ENCODE measurements around the gene RAB43.

DNA sequence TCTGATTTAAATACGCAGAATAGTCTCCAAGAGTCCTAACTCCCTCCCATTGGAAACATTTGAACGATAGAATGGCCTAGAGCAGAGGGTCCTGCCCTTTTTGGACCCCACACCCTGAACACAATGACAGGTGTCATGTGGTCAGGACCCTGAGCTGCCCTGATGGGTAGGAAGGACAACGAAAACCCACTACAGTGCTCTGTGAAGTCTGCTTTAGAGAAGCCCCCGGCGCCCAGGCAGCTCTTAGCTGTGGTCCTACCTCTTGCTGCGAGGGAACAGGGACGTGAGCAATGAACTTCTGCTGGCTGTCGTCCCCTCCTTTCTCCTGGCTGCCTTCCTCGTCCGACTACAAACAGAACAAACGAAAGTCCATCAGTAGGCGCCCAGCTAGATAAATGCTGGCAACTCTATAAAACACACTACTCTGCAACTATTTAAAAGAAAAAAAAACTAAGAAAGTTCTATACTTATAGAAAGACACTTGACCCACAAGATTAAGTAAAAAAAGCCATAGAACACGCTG, 8.7 kb upstream of the RAB43 start:
- TF ChIP-seq, protein P1, sequence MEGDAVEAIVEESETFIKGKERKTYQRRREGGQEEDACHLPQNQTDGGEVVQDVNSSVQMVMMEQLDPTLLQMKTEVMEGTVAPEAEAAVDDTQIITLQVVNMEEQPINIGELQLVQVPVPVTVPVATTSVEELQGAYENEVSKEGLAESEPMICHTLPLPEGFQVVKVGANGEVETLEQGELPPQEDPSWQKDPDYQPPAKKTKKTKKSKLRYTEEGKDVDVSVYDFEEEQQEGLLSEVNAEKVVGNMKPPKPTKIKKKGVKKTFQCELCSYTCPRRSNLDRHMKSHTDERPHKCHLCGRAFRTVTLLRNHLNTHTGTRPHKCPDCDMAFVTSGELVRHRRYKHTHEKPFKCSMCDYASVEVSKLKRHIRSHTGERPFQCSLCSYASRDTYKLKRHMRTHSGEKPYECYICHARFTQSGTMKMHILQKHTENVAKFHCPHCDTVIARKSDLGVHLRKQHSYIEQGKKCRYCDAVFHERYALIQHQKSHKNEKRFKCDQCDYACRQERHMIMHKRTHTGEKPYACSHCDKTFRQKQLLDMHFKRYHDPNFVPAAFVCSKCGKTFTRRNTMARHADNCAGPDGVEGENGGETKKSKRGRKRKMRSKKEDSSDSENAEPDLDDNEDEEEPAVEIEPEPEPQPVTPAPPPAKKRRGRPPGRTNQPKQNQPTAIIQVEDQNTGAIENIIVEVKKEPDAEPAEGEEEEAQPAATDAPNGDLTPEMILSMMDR (IDR thresholded peaks at IDR 0.05), result no peak
- no peak for TF ChIP-seq POLR2A (IDR thresholded peaks at IDR 0.05)

Data from vagina (tissue), 2 donors.